ENCODE data around the gene CPE.

Gene CPE

GRCh38 chr4:165384598-165384997 lies 5.8 kb downstream of the CPE start:
- no peaks in the 10 kb centered on the region for H3K36me3 ChIP-seq (ENCODE audit: control insufficient read depth, insufficient read depth, low read length)
- H3K4me3 ChIP-seq (replicated peaks; ENCODE audit: low read depth, low read length) = no peak overlapping the region
- TF ChIP-seq CTCF (IDR thresholded peaks at IDR 0.05; ENCODE audit: insufficient read depth, low read length, poor library complexity, severe bottlenecking) = no peak
- H3K27me3 ChIP-seq (replicated peaks; ENCODE audit: control insufficient read depth, insufficient read depth, low read length) = no peaks in the 10 kb centered on the region; the same call in 1 of the 2 replicates
- DNase-seq (ENCODE audit: extremely low read depth, insufficient read length) = no peak

GRCh38 chr4:165385126-165385525 lies 6.3 kb downstream of the CPE start:
- Histone ChIP-seq H3K36me3 (ENCODE audit: control insufficient read depth, insufficient read depth, low read length) (no peaks in the 10 kb centered on the region), H3K27me3 (replicated peaks; ENCODE audit: control insufficient read depth, insufficient read depth, low read length) (no peaks in the 10 kb centered on the region; the same call in 1 of the 2 replicates), H3K4me3 (replicated peaks; ENCODE audit: low read depth, low read length) (no peak overlapping the region)
- DNase-seq (ENCODE audit: extremely low read depth, insufficient read length) = no peak
- TF ChIP-seq CTCF (IDR thresholded peaks at IDR 0.05; ENCODE audit: insufficient read depth, low read length, poor library complexity, severe bottlenecking) = no peak

- no peak for TF ChIP-seq CTCF (IDR thresholded peaks at IDR 0.05; ENCODE audit: insufficient read depth, low read length, poor library complexity, severe bottlenecking)
- H3K36me3 ChIP-seq (ENCODE audit: control insufficient read depth, insufficient read depth, low read length) = no peaks in the 10 kb centered on the region
- H3K4me3 ChIP-seq (replicated peaks; ENCODE audit: low read depth, low read length) = no peak overlapping the region
- no peak for DNase-seq (ENCODE audit: extremely low read depth, insufficient read length)
- H3K27me3 ChIP-seq (replicated peaks; ENCODE audit: control insufficient read depth, insufficient read depth, low read length) = no peaks in the 10 kb centered on the region; the same call in 1 of the 2 replicates
Measured at GRCh38 chr4:165386328-165386727, 7.5 kb downstream of the CPE start.

GRCh38 chr4:165388756-165389155 lies 9.9 kb downstream of the CPE start:
- no peaks in the 10 kb centered on the region; the same call in 1 of the 2 replicates for H3K27me3 ChIP-seq (replicated peaks; ENCODE audit: control insufficient read depth, insufficient read depth, low read length)
- H3K36me3 ChIP-seq (ENCODE audit: control insufficient read depth, insufficient read depth, low read length) = no peaks in the 10 kb centered on the region
- no peak overlapping the region for H3K4me3 ChIP-seq (replicated peaks; ENCODE audit: low read depth, low read length)
- no peak for DNase-seq (ENCODE audit: extremely low read depth, insufficient read length)
- no peak for TF ChIP-seq CTCF (IDR thresholded peaks at IDR 0.05; ENCODE audit: insufficient read depth, low read length, poor library complexity, severe bottlenecking)

GRCh38 chr4:165393051-165393450 lies 14.2 kb downstream of the CPE start:
- no peaks in the 10 kb centered on the region; the same call in 1 of the 2 replicates for H3K27me3 ChIP-seq (replicated peaks; ENCODE audit: control insufficient read depth, insufficient read depth, low read length)
- TF ChIP-seq CTCF (IDR thresholded peaks at IDR 0.05; ENCODE audit: insufficient read depth, low read length, poor library complexity, severe bottlenecking) = no peak
- no peak overlapping the region for H3K4me3 ChIP-seq (replicated peaks; ENCODE audit: low read depth, low read length)
- no peaks in the 10 kb centered on the region for H3K36me3 ChIP-seq (ENCODE audit: control insufficient read depth, insufficient read depth, low read length)
- DNase-seq (ENCODE audit: extremely low read depth, insufficient read length) = no peak

GRCh38 chr4:165393704-165394103 lies 14.9 kb downstream of the CPE start:
- DNase-seq (ENCODE audit: extremely low read depth, insufficient read length) = no peak
- no peaks in the 10 kb centered on the region for H3K36me3 ChIP-seq (ENCODE audit: control insufficient read depth, insufficient read depth, low read length)
- H3K4me3 ChIP-seq (replicated peaks; ENCODE audit: low read depth, low read length) = no peak overlapping the region
- H3K27me3 ChIP-seq (replicated peaks; ENCODE audit: control insufficient read depth, insufficient read depth, low read length) = no peaks in the 10 kb centered on the region; the same call in 1 of the 2 replicates
- no peak for TF ChIP-seq CTCF (IDR thresholded peaks at IDR 0.05; ENCODE audit: insufficient read depth, low read length, poor library complexity, severe bottlenecking)
